Fibroblast of the aortic adventitia (primary cell): Measurements from ENCODE around the gene HAND2. TPM values are rescaled to one million over a fixed set of nuclear protein-coding genes. Genes with fewer than 3 reads are reported as not detected.
A peak's percentile ranks its signal among the peaks of the same experiment; 100 is the strongest.

Experiments
- DNase-seq: peaks from one replicate; pipeline ENCODE4 v3.0.0-alpha.2; 2010; ENCODE audit warnings: low read depth
- H3K4me3 ChIP-seq: 2 replicates; pipeline ENCODE4 v1.5.1; 2011; ENCODE audit warnings: low read depth, mild to moderate bottlenecking, control low read depth, low read length, moderate library complexity
- total RNA-seq: library from RNA; depleted of rRNA; stranded (reverse); fragments of >200 nt; gene quantifications from 2 replicates; pipeline ENCODE4 v1.2.3, GENCODE V29; 2012; ENCODE audit warnings: low replicate concordance
- TF ChIP-seq, protein P1 (sequence below): IDR thresholded peaks from 2 replicates; pipeline ENCODE4 v1.5.1; 2011; ENCODE audit warnings: mild to moderate bottlenecking, low read length, control low read depth, inconsistent platforms; ENCODE audit not compliant: insufficient read depth

The HAND2 gene
- 31.3 TPM in 2 replicates for total RNA-seq

DNA sequence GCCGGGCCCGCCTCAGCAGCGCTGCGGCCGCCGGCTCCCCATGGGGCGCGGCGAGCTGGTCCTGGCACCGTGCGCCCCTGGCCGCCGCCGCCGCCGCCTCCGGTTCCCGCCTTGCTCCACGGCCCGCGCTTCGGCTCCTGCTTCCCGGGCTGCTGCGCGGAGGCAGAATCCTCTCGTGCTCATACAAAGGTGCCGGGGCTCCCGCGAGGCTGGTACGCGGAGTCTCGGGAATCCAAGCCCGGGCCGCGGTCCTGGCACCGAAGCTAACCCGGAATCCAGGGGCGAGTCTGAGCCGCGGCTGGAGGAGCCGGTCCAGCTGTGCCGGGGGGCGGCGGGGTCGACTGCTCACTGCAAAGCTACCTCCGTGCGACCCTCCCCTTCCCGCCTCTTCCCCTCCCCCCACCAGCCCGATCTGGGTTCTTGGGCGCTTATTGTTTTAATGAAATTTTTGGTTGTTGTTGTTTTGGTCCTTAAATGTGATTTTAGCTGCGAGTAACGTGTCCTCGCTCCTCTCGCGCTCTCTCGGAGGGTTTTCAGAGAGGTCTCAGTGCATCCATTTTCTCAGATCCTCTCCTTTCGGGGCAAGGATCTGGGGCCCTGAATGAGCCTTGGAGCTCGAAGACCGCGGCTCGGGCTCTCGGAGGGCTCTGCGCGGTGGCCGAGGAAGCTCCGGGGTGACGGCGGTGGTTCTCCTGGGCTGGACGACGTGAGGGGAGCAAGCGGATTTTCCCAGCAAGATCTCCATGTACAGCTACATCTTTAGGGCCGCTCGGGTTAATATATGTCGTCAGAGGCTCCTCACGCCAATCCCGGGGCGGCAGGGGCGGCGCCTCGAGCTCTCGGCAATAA, at the start of gene HAND2:
TSS of gene HAND2 (minus strand) at position 753 of the 849 bp plus-strand sequence. CDS start 940 bp downstream, outside the sequence.
- peak within 1 kb of the TSS; percentile 94 for H3K4me3 ChIP-seq
- DNase-seq = peak; percentile 92
- TF ChIP-seq, protein P1, sequence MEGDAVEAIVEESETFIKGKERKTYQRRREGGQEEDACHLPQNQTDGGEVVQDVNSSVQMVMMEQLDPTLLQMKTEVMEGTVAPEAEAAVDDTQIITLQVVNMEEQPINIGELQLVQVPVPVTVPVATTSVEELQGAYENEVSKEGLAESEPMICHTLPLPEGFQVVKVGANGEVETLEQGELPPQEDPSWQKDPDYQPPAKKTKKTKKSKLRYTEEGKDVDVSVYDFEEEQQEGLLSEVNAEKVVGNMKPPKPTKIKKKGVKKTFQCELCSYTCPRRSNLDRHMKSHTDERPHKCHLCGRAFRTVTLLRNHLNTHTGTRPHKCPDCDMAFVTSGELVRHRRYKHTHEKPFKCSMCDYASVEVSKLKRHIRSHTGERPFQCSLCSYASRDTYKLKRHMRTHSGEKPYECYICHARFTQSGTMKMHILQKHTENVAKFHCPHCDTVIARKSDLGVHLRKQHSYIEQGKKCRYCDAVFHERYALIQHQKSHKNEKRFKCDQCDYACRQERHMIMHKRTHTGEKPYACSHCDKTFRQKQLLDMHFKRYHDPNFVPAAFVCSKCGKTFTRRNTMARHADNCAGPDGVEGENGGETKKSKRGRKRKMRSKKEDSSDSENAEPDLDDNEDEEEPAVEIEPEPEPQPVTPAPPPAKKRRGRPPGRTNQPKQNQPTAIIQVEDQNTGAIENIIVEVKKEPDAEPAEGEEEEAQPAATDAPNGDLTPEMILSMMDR = no peak

- TF ChIP-seq, protein P1 = no peak
- H3K4me3 ChIP-seq = no peak overlapping the region
- DNase-seq = no peak
These were observed 48.9 kb upstream of the HAND2 start for GRCh38 chr4:173578956-173579355.

DNA sequence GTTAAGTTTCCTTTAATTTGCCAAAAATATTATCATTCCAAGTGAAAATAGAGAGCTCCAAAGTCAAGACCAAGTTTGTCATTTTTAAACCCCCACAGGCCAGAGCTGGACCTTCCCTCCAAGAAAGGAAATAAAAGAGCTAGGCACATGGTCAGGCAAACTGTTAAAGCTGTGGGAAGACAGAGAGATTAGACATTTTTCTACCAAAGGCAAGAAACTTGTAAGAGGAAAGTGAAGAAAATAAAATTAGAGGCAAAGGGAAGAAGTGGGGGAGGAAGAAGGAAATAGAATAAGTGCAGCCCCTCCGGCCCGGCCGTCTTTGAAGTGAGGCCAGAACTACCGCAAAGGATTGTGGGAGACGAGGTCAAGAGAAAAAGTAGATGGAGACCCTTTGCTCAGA, 47.9 kb upstream of the HAND2 start:
- TF ChIP-seq, protein P1 = no peak
- H3K4me3 ChIP-seq = no peak overlapping the region
- DNase-seq = no peak

DNA sequence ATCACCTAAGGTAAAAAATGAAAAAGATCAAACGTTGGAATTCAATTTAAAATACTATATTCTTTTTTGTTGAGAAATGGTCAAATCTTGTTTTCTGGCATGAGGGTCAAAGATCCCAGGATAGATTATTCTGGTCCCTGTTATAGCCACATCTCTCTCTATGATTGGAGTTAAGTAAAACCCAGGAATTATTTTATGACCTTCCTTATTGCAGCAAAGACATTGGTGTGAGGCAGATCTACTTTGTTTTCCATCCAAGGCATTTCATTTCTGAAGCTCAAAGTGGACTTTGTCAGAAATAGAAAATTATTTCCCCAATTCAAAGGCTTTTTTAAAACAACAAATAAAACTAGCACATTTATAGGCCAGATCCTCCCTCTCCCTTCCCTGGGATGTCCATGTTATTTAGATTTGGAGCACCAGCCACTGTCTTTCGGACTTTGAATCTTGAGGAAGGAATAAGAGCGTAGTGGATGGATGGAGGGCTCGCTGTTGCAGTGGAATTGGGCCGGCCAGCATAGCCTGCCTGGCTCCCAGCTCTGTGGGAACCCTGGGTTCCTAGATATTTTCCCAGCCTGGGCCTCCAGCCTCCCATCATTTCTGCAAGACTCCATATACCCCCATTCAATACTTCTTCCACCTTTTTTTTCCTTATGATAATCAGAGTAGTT, 45.6 kb upstream of the HAND2 start:
- TF ChIP-seq, protein P1 = no peak
- no peak overlapping the region for H3K4me3 ChIP-seq

DNA sequence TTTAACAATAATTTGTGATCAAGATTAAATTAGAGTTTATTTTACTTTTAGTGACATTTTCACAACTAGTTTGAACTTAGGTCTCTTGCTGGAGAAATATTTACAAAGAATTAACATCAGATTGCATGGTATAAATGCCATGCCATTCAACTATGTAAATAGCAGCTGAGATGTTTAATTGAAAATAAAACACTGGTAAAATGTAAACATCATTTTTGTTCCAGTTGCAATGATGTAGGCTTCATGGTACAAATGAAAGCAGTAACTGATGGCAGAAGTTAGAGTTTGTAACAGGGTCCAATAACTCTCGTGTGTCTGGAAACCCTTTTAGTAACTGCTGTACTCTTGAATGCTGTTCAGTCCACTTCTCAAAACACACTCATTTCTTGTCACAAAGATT, 43.7 kb upstream of the HAND2 start:
- TF ChIP-seq, protein P1 = no peak
- no peak for DNase-seq
- no peak overlapping the region for H3K4me3 ChIP-seq

More for the DNA sequence above, 45.6 kb upstream of the HAND2 start:
- DNase-seq = no peak

DNA sequence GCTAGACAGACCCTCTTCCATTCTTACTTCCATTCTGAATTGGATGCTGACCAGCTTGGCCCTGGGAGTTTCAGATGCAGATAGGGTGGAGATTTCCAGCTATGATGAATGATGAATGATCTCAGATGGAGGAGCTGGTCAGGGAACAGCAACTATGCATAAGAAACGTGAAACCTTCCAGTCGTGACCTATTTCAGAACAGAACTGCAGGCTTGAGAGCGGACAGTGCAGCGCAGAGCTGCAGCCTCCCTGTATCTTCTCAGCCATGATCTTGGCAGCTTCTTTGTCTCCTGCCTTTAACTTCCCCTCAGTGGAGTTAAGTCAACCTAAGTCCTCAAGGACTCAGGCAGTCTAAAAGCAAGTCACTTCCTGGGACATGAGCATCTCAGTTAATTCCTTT, 43.3 kb upstream of the HAND2 start:
- DNase-seq = peak; percentile 21
- H3K4me3 ChIP-seq = no peak overlapping the region
- TF ChIP-seq, protein P1 = no peak
